Stomach (tissue), 9 donors: ENCODE data around the gene KMT2E. TPM values are rescaled to one million over a fixed set of nuclear protein-coding genes. Genes with fewer than 3 reads are reported as not detected.
A peak's percentile ranks its signal among the peaks of the same experiment; 100 is the strongest.

Experiments used
- DNase-seq, 2 donors: peaks; one replicate each; pipeline versions ENCODE4 v3.0.0 to v3.0.0-alpha.2; 2013 to 2019
- H3K27ac ChIP-seq, 5 donors: fragments of 200-600 bp in 4 of 5; sonication (generic) in 4 of 5; one replicate each; pipeline ENCODE4 v1.5.1; 2013 to 2019; ENCODE audit warnings: mild to moderate bottlenecking in 1 of 5, moderate library complexity in 1 of 5
- H3K27me3 ChIP-seq, 3 donors: fragments of 200-600 bp; sonication (generic); one replicate each; pipeline ENCODE4 v1.5.1; 2017 to 2019; ENCODE audit warnings: mixed run types in 1 of 3
- H3K36me3 ChIP-seq, 4 donors: fragments of 200-600 bp; sonication (generic); 1 replicate in 3 of 4; 2 replicates in 1 of 4; pipeline ENCODE4 v1.5.1; 2016 to 2019
- H3K4me1 ChIP-seq, 4 donors: fragments of 200-600 bp; sonication (generic); one replicate each; pipeline ENCODE4 v1.5.1; 2016 to 2019
- H3K4me3 ChIP-seq, 4 donors: fragments of 200-600 bp; sonication (generic) in 3 of 4; one replicate each; pipeline ENCODE4 v1.5.1; 2016 to 2019; ENCODE audit warnings: mild to moderate bottlenecking in 1 of 4
- H3K9me3 ChIP-seq, 4 donors: fragments of 200-600 bp; sonication (generic); one replicate each; pipeline ENCODE4 v1.5.1; 2016 to 2019
- EP300 ChIP-seq: sonication (generic); formaldehyde crosslinking; IDR thresholded peaks from one replicate; pipeline ENCODE4 v1.6.1; 2017; ENCODE audit warnings: antibody characterized with exemption
- POLR2A ChIP-seq, 4 donors: fragments of 450-650 bp; IDR thresholded peaks; one replicate each; pipeline ENCODE4 v1.6.1; 2016; ENCODE audit warnings: antibody characterized with exemption in 4 of 4, control low read depth in 2 of 4, mild to moderate bottlenecking in 1 of 4, moderate library complexity in 1 of 4
- POLR2AphosphoS5 ChIP-seq, 3 donors: sonication (generic); formaldehyde crosslinking; IDR thresholded peaks; one replicate each; pipeline ENCODE4 v1.6.1; 2016; ENCODE audit warnings: antibody characterized with exemption in 3 of 3
- WGBS, 5 donors: extraction: QIAGEN DNeasy Blood & Tissue Kit in 3 of 5; methylation state at CpG; one replicate each; pipeline versions ENCODE4 v1.1.5 to v1.1.7; 2013 to 2018; 5-methylcytosine and 5-hydroxymethylcytosine counted together
- intact Hi-C: fragments of 100-400 bp; cut with DNase I; formaldehyde crosslinking; loops from one replicate; pipeline ENCODE4 v1.15.1; 2023; ENCODE audit warnings: low total_unique reads
- polyA plus RNA-seq, 3 donors: library from polyadenylated mRNA; stranded (reverse); fragments of 200-250 nt; gene quantifications; one replicate each; pipeline ENCODE4 v1.2.3, GENCODE V29; 2013
- total RNA-seq, 5 donors: library from RNA; depleted of rRNA; stranded (reverse); fragments of >200 nt; gene quantifications; one replicate each; pipeline versions ENCODE4 v1.1.0 to v1.2.3, GENCODE V29; 2014 to 2016
- TF ChIP-seq, protein P1 (sequence below), 7 experiments: fragments of 450-650 bp in 4 of 7; fragments of 200-600 bp in 3 of 7; sonication (generic) in 3 of 7; IDR thresholded peaks; one replicate each; pipeline ENCODE4 v1.5.1; 2016 to 2019; ENCODE audit warnings: antibody characterized with exemption in 7 of 7, control low read depth in 2 of 7, mild to moderate bottlenecking in 1 of 7
- donor health status: healthy with polysubstance abuse.
- donor health status: Bipolar disorder and iron deficiency.
- donor health status: healthy.

Gene KMT2E
- total and polyA plus RNA-seq, 8 donors = 9.4 to 330 (median 67.7) TPM

GRCh38 chr7:105012503-105013220 lies 1.3 kb upstream of the KMT2E start:
- no peaks in the 10 kb centered on the region for H3K9me3 ChIP-seq
- peak overlapping the region; percentile 96 to 100 (median 99) for H3K27ac ChIP-seq
- DNase-seq = peak; percentile 100
- no peaks in the 10 kb centered on the region for H3K36me3 ChIP-seq
- H3K4me1 ChIP-seq = peaks cover 17 to 21% (median 19%) of the 10 kb centered on the region in 4 donors
- WGBS, 5 donors = 0% methylated on average over 47 to 54 of the region's 54 CpGs
- H3K4me3 ChIP-seq = peak overlapping the region; percentile 77 to 95 (median 88)
- H3K27me3 ChIP-seq = no peaks in the 10 kb centered on the region
- intact Hi-C loops = no loop called here
- TF ChIP-seq POLR2AphosphoS5 (IDR thresholded peaks at IDR 0.05) = peak; percentile 99 to 100 (median 99)
- TF ChIP-seq POLR2A (IDR thresholded peaks at IDR 0.05) = peak in 2 of 4 donors; percentile 71 to 85
- TF ChIP-seq, protein P1, sequence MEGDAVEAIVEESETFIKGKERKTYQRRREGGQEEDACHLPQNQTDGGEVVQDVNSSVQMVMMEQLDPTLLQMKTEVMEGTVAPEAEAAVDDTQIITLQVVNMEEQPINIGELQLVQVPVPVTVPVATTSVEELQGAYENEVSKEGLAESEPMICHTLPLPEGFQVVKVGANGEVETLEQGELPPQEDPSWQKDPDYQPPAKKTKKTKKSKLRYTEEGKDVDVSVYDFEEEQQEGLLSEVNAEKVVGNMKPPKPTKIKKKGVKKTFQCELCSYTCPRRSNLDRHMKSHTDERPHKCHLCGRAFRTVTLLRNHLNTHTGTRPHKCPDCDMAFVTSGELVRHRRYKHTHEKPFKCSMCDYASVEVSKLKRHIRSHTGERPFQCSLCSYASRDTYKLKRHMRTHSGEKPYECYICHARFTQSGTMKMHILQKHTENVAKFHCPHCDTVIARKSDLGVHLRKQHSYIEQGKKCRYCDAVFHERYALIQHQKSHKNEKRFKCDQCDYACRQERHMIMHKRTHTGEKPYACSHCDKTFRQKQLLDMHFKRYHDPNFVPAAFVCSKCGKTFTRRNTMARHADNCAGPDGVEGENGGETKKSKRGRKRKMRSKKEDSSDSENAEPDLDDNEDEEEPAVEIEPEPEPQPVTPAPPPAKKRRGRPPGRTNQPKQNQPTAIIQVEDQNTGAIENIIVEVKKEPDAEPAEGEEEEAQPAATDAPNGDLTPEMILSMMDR (IDR thresholded peaks at IDR 0.05) = no peak
- peak; percentile 67 for TF ChIP-seq EP300

DNA sequence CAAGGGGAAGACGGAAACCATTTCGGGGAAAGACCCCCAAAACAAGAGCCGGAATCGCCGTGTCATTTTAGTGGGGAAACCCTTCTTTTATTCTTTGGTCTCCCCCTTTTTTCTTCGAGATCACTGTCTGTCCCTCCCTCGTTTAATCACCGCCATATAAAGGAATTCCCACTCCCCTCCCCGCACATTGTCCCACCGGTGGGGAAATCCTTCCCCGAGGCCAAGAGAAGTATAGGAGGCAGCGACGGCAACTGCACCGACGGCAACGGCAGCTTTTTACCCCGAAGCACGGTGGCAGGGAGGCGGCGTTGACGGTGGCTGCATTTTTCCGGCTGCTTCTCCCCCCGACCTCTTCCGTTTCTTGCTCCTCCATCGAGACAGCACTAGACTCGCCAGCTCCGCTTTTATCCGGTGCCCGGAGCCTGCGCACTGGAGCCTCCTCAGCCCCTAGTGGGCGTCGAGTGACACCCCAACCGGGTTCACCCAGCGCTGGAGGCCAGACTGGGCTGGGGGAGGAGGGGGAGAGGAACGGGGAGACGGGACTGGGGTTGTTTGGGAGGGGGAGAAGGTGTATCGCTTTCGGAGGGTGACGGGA lies 687 bp upstream of the KMT2E start:
- H3K4me1 ChIP-seq = peaks cover 13 to 27% (median 22%) of the 10 kb centered on the region in 4 donors
- 0 to 1% (median 0%) methylated on average over 37 to 39 of the region's 39 CpGs for WGBS, 5 donors
- peak overlapping the region; percentile 77 to 95 (median 88) for H3K4me3 ChIP-seq
- no peaks in the 10 kb centered on the region for H3K36me3 ChIP-seq
- no peaks in the 10 kb centered on the region for H3K9me3 ChIP-seq
- peak overlapping the region; percentile 96 to 100 (median 99) for H3K27ac ChIP-seq
- DNase-seq = peak; percentile 94 to 98
- intact Hi-C loops = no loop called here
- TF ChIP-seq EP300 (no peak), POLR2A (IDR thresholded peaks at IDR 0.05) (peak in 2 of 4 donors; percentile 84 to 91), POLR2AphosphoS5 (IDR thresholded peaks at IDR 0.05) (peak; percentile 75 to 94 (median 92))
- TF ChIP-seq, protein P1 (IDR thresholded peaks at IDR 0.05) = peak in 5 of 7 experiments; percentile 31 to 89 (median 61)
- H3K27me3 ChIP-seq = no peaks in the 10 kb centered on the region

DNA sequence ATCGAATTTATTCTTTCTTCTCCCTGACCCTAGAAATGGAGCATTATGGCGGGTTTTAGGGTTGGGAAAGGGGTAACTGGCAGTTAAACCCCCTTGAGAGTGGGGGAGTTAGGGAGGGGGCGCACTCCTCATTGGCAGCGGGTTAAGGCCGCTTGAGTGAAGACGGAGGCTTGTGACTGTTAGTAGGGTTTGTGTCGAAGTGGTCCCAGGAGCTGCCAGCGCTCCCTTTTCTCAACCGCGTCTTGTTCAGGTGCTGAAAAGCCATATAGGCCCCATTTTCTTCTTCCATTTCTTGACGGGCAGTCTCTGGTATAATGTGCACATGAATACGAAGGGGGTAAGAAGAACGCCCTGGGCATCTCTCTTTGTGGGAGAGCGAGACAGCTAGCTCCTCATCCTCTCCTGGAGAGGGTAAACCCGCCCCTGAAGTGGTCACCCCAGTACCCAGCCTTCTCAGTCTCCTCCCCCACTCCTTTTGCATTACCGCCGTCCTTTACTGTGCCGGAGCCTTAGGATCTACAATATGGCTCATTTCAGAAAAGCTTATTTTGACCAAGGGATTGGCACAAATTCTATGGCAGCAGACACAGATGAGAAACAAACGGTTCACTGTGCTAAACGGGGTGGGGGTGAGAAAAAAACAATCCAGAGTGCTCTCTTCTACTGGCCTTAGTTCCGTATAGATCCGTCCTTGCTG lies 836 bp downstream of the KMT2E start:
- TF ChIP-seq EP300 (no peak), POLR2AphosphoS5 (IDR thresholded peaks at IDR 0.05) (peak in 1 of 3 donors; percentile 53), POLR2A (IDR thresholded peaks at IDR 0.05) (no peak)
- TF ChIP-seq, protein P1 (IDR thresholded peaks at IDR 0.05) = no peak
- H3K27ac ChIP-seq = peak overlapping the region; percentile 96 to 100 (median 99)
- H3K4me3 ChIP-seq = peak overlapping the region; percentile 77 to 95 (median 88)
- intact Hi-C loops = no loop called here
- no peaks in the 10 kb centered on the region for H3K27me3 ChIP-seq
- H3K36me3 ChIP-seq = no peaks in the 10 kb centered on the region
- peak; percentile 60 to 88 for DNase-seq
- peaks cover 16 to 42% (median 28%) of the 10 kb centered on the region in 4 donors for H3K4me1 ChIP-seq
- no peaks in the 10 kb centered on the region for H3K9me3 ChIP-seq
- WGBS, 5 donors = 0 to 1% (median 0%) methylated on average over 22 of the region's 22 CpGs

- WGBS, 5 donors = 1% methylated on average over 10 of the region's 10 CpGs
- Histone ChIP-seq H3K4me1 (peaks cover 22 to 48% (median 35%) of the 10 kb centered on the region in 4 donors), H3K4me3 (peak overlapping the region; percentile 77 to 95 (median 88)), H3K36me3 (no peaks in the 10 kb centered on the region), H3K27me3 (no peaks in the 10 kb centered on the region), H3K27ac (peak overlapping the region; percentile 96 to 100 (median 99)), H3K9me3 (no peaks in the 10 kb centered on the region)
- peak; percentile 53 to 86 for DNase-seq
- intact Hi-C loops = no loop called here
- TF ChIP-seq POLR2A (IDR thresholded peaks at IDR 0.05) (no peak), POLR2AphosphoS5 (IDR thresholded peaks at IDR 0.05) (peak in 1 of 3 donors; percentile 28), EP300 (no peak)
- TF ChIP-seq, protein P1 (IDR thresholded peaks at IDR 0.05) = no peak
Observed at GRCh38 chr7:105015390-105015965, 1.5 kb downstream of the KMT2E start.
